HepG2 (cell line): ENCODE data around the gene MTF2. TPM values are rescaled to one million over a fixed set of nuclear protein-coding genes. Genes with fewer than 3 reads are reported as not detected.

Experiments used
- CHD2 ChIP-seq: IDR thresholded peaks from 2 replicates; pipeline ENCODE4 v1.6.1; 2011; ENCODE audit warnings: low read depth, low read length, improper control_type of control experiment
- DNMT1 ChIP-seq: sonication (generic); formaldehyde crosslinking; IDR thresholded peaks from 2 replicates; pipeline ENCODE4 v1.5.1; 2020; ENCODE audit warnings: mild to moderate bottlenecking, missing genetic modification reagents
- EHMT2 ChIP-seq: fragments of 200-600 bp; sonication (generic); IDR thresholded peaks from 2 replicates; pipeline ENCODE4 v1.7.0; 2017; ENCODE audit warnings: antibody characterized with exemption, low read depth, low read length, borderline replicate concordance
- GATA4 ChIP-seq: sonication (generic); IDR thresholded peaks from 2 replicates; pipeline ENCODE4 v1.6.1; 2016; ENCODE audit warnings: antibody characterized with exemption, low read depth, borderline replicate concordance
- IKZF4 ChIP-seq: sonication (generic); formaldehyde crosslinking; IDR thresholded peaks from 2 replicates; pipeline ENCODE4 v1.5.1; 2020; ENCODE audit warnings: borderline replicate concordance, mild to moderate bottlenecking, low read depth, missing genetic modification reagents; ENCODE audit errors: not compliant biosample characterization
- MAZ ChIP-seq, 2 experiments: sonication (generic) in 1 of 2; formaldehyde crosslinking in 1 of 2; IDR thresholded peaks; 2 replicates each; pipeline versions ENCODE4 v1.5.0 to v1.6.1; 2012 to 2020; ENCODE audit warnings: low read depth in 2 of 2, mild to moderate bottlenecking in 2 of 2, borderline replicate concordance in 1 of 2, improper control_type of control experiment in 1 of 2, low read length in 1 of 2, missing genetic modification reagents in 1 of 2, moderate library complexity in 1 of 2
- RAD21 ChIP-seq: fragments of 450-650 bp; formaldehyde crosslinking; IDR thresholded peaks from 2 replicates; pipeline ENCODE4 v1.5.0; 2020; ENCODE audit warnings: mild to moderate bottlenecking
- RBM22 ChIP-seq: fragments of 200-400 bp; formaldehyde crosslinking; optimal IDR thresholded peaks from 2 replicates; pipeline ENCODE3; 2017; ENCODE audit warnings: mild to moderate bottlenecking, low read length, moderate library complexity
- RXRB ChIP-seq: IDR thresholded peaks from 2 replicates; pipeline ENCODE4 v1.6.1; 2016; ENCODE audit warnings: borderline replicate concordance, missing genetic modification reagents, missing compliant biosample characterization
- STAG1 ChIP-seq: sonication (generic); formaldehyde crosslinking; IDR thresholded peaks from 2 replicates; pipeline ENCODE4 v1.4.0; 2020; ENCODE audit warnings: missing genetic modification reagents
- ZNF614 ChIP-seq: IDR thresholded peaks from 2 replicates; pipeline ENCODE4 v1.6.1; 2018; ENCODE audit warnings: missing biosample characterization, missing genetic modification reagents, inconsistent platforms, borderline replicate concordance
- ZNF674 ChIP-seq: sonication (generic); formaldehyde crosslinking; IDR thresholded peaks from 2 replicates; pipeline ENCODE4 v1.5.0; 2020; ENCODE audit warnings: low read depth, mild to moderate bottlenecking, missing genetic modification reagents
- ZSCAN12 ChIP-seq: sonication (generic); formaldehyde crosslinking; IDR thresholded peaks from 2 replicates; pipeline ENCODE4 v1.9.0; 2021; ENCODE audit warnings: mild to moderate bottlenecking, missing genetic modification reagents
- polyA plus RNA-seq, 8 experiments: library from polyadenylated mRNA; depleted of rRNA in 3 of 8; stranded (reverse) in 7 of 8; unstranded in 1 of 8; fragments of >200 nt; fragmentation: Illumina TruSeq in 4 of 8; extraction: Trizol in 4 of 8; gene quantifications; 2 replicates each; pipeline versions ENCODE4 v1.2.1 to v1.2.3, GENCODE V29; 2011 to 2016; ENCODE audit warnings: low read depth in 4 of 8, missing spikeins in 1 of 8, mixed read lengths in 1 of 8; ENCODE audit not compliant: insufficient read depth in 1 of 8
- total RNA-seq, 5 experiments: library from RNA; depleted of rRNA; stranded (reverse); fragments of >200 nt; fragmentation: Illumina TruSeq; extraction: Trizol; gene quantifications; 2 replicates each; pipeline ENCODE4 v1.2.3, GENCODE V29; 2016; ENCODE audit warnings: low read depth in 1 of 5
- TF ChIP-seq, protein P1 (sequence below): sonication (generic); formaldehyde crosslinking; IDR thresholded peaks from 2 replicates; pipeline ENCODE4 v1.5.0; 2020; ENCODE audit warnings: mild to moderate bottlenecking, missing genetic modification reagents, moderate library complexity
- TF ChIP-seq, protein P2 (sequence below): sonication (generic); formaldehyde crosslinking; IDR thresholded peaks from 2 replicates; pipeline ENCODE4 v1.4.0; 2020; ENCODE audit warnings: mild to moderate bottlenecking, missing genetic modification reagents

The MTF2 gene
- total and polyA plus RNA-seq, 2 of the 13 experiments (the other 11 are each of a cell fraction or from before 2014, with no cell fraction given): 48.7 to 53.9 TPM

DNA sequence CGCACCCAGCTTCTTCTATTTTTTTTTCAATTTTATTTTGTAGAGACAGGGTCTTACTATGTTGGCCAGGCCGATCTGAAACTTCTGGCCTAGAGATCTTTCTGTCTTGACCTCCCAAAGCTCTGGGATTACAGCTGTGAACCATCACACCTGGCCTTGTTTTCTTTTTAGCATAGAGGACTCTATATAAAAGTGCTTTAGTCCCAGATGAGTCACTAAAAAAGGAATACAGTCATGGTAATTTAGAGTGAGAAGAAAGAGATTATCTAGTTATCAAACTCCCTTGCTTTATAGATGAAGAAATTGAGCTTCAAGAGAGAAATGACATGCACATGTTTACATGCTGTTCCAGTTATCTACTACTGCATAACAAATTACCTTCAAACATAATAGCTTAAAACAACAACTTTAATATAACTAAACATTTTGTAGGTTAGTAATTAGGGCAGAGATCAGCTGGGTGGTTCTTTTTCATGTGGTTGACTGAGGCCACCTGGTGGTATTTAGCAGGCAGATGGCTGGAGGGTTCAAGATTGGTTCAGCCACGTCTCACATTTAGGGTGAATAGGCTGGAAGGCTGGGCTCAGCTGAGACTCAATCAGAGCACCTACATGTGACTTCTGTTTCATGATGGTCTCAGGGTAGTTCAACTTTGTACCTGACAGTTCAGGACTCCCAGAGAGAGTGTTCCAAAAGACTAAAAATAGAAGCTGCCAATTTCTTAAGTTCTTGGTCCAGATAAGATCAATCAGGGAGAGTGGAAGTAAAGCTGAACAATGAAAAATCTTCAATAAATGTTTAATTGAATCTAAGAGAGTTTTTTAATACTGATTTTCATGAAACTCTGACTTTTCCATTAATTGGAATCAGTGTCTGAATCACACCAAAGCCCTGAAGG, 16.9 kb upstream of the MTF2 start (continued):
- TF ChIP-seq, protein P1, sequence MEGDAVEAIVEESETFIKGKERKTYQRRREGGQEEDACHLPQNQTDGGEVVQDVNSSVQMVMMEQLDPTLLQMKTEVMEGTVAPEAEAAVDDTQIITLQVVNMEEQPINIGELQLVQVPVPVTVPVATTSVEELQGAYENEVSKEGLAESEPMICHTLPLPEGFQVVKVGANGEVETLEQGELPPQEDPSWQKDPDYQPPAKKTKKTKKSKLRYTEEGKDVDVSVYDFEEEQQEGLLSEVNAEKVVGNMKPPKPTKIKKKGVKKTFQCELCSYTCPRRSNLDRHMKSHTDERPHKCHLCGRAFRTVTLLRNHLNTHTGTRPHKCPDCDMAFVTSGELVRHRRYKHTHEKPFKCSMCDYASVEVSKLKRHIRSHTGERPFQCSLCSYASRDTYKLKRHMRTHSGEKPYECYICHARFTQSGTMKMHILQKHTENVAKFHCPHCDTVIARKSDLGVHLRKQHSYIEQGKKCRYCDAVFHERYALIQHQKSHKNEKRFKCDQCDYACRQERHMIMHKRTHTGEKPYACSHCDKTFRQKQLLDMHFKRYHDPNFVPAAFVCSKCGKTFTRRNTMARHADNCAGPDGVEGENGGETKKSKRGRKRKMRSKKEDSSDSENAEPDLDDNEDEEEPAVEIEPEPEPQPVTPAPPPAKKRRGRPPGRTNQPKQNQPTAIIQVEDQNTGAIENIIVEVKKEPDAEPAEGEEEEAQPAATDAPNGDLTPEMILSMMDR (CRISPR knock-in tag): peak; percentile 82
- peak; percentile 72 for TF ChIP-seq RAD21 (CRISPR knock-in tag)
- TF ChIP-seq, protein P2, sequence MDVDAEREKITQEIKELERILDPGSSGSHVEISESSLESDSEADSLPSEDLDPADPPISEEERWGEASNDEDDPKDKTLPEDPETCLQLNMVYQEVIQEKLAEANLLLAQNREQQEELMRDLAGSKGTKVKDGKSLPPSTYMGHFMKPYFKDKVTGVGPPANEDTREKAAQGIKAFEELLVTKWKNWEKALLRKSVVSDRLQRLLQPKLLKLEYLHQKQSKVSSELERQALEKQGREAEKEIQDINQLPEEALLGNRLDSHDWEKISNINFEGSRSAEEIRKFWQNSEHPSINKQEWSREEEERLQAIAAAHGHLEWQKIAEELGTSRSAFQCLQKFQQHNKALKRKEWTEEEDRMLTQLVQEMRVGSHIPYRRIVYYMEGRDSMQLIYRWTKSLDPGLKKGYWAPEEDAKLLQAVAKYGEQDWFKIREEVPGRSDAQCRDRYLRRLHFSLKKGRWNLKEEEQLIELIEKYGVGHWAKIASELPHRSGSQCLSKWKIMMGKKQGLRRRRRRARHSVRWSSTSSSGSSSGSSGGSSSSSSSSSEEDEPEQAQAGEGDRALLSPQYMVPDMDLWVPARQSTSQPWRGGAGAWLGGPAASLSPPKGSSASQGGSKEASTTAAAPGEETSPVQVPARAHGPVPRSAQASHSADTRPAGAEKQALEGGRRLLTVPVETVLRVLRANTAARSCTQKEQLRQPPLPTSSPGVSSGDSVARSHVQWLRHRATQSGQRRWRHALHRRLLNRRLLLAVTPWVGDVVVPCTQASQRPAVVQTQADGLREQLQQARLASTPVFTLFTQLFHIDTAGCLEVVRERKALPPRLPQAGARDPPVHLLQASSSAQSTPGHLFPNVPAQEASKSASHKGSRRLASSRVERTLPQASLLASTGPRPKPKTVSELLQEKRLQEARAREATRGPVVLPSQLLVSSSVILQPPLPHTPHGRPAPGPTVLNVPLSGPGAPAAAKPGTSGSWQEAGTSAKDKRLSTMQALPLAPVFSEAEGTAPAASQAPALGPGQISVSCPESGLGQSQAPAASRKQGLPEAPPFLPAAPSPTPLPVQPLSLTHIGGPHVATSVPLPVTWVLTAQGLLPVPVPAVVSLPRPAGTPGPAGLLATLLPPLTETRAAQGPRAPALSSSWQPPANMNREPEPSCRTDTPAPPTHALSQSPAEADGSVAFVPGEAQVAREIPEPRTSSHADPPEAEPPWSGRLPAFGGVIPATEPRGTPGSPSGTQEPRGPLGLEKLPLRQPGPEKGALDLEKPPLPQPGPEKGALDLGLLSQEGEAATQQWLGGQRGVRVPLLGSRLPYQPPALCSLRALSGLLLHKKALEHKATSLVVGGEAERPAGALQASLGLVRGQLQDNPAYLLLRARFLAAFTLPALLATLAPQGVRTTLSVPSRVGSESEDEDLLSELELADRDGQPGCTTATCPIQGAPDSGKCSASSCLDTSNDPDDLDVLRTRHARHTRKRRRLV: no peak
- no peak for TF ChIP-seq GATA4
- peak; percentile 48; the same call in 1 of the 2 replicates for TF ChIP-seq RXRB (CRISPR knock-in tag)
- no peak for TF ChIP-seq ZSCAN12 (CRISPR knock-in tag)
- no peak for TF ChIP-seq EHMT2
- no peak for TF ChIP-seq DNMT1 (CRISPR knock-in tag)
- no peak for TF ChIP-seq IKZF4 (CRISPR knock-in tag)
- peak; percentile 83 for TF ChIP-seq STAG1 (CRISPR knock-in tag)
- TF ChIP-seq ZNF674 (CRISPR knock-in tag): no peak
- no peak for TF ChIP-seq RBM22
- TF ChIP-seq MAZ (IDR thresholded peaks at IDR 0.05; ENCODE audit: borderline replicate concordance, low read depth, low read length): no peak
- no peak for TF ChIP-seq MAZ (CRISPR knock-in tag; IDR thresholded peaks at IDR 0.05; ENCODE audit: low read depth)
- TF ChIP-seq CHD2: no peak
- no peak for TF ChIP-seq ZNF614 (CRISPR knock-in tag)
